IPS DF 4.7 (cell line): Measurements from ENCODE around the gene EME2.

ENCODE experiments used
- DNase-seq: peaks from one replicate; pipeline ENCODE4 v3.0.0-alpha.2; 2013; ENCODE audit warnings: low spot score; ENCODE audit errors: extremely low read depth

EME2 gene

DNA sequence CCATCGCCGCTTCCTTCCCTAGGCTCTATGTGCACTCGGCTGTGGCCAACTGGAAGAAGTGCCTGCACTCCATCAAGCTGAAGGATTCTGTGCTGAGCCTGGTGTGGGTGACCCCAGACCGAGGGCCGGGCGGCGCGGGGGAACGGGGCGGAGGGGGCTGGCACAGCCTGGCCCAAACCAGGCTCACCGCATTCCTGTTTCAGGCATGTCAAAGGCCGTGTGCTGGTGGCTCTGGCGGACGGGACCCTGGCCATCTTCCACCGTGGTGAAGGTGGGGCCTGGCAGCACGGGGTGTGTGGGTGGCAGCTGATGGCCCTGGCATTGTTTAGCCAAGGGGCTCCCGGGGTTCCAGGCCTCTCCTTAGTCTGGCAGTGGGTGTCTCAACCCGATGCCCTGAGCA, 5.9 kb upstream of the EME2 start:
- DNase-seq = no peak

DNA sequence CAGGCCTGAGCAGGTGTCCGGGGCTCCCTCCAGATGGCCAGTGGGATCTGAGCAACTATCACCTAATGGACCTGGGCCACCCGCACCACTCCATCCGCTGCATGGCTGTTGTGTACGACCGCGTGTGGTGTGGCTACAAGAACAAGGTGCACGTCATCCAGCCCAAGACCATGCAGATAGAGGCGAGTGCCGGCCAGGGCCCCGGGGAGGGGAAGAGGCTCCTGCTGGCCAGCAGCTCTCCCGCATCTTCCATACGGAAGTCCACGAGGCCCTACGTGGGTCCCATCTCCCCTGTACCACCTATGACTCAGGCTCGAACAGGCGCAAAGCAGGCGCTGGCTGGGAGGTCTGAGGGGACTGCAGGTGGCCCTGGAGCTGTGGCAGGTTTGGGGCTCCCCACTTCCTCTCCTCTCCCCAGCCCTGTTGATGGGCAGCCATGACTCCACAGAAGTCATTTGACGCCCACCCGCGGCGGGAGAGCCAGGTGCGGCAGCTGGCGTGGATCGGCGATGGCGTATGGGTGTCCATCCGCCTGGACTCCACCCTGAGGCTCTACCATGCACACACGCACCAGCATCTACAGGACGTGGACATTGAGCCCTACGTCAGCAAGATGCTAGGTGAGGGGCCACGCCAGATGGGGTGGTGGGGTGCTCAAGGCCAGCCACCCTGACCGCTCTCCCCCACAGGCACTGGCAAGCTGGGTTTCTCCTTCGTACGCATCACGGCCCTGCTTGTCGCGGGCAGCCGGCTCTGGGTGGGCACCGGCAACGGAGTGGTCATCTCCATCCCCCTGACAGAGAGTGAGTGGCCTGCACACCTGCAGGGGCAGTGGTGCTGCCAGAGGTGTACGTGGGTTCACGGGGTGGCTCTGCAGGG, 5.3 kb upstream of the EME2 start:
- DNase-seq = no peak

DNA sequence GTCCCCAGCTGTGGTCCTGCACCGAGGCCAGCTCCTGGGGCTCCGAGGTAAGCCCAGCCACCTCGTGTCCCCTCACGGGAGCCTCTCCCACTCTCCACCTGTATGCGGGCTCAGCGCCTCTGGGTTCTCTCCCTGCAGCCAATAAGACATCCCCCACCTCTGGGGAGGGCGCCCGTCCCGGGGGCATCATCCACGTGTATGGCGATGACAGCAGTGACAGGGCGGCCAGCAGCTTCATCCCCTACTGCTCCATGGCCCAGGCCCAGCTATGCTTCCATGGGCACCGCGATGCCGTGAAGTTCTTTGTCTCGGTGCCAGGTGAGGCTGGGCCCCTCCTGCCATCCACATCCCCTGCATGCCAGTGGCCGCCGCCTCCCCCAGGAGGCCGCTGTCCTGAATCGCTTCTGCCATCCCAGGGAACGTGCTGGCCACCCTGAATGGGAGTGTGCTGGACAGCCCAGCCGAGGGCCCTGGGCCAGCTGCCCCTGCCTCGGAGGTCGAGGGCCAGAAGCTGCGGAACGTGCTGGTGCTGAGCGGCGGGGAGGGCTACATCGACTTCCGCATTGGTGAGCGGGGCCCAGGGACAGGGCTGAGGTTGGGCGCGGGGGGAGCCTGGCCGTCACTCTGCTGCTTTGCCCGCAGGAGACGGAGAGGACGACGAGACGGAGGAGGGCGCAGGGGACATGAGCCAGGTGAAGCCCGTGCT, 4.4 kb upstream of the EME2 start:
- no peak for DNase-seq

DNA sequence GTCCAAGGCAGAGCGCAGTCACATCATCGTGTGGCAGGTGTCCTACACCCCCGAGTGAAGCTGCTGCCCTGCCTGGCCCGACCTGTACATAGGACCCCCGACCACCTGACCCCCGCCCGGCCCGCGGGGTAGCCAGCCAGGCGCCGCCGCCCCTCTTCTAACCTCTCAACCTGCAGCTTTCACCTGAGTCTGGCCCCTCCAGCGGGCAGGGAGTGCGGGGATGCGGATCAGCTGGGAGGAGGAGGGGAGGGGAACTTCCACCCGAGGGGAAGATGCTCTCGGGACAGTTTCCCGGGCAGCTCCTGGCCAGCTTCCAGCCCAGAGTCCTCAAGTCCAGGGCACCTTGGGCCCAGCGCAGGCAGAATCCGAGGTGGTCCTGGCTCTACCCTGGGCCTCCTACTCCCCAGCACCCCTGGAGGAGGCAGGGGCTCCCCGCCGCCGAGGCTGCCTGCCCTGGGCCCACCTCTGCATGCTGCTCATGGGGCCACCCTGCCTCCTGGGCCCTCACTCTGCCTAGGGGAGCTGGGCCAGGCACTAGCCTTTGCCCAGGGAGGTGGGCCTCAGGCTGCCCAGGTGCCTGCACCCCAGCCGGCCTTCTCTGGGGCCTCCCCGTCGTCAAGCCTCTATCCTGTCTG, 3.7 kb upstream of the EME2 start:
- DNase-seq = no peak

DNA sequence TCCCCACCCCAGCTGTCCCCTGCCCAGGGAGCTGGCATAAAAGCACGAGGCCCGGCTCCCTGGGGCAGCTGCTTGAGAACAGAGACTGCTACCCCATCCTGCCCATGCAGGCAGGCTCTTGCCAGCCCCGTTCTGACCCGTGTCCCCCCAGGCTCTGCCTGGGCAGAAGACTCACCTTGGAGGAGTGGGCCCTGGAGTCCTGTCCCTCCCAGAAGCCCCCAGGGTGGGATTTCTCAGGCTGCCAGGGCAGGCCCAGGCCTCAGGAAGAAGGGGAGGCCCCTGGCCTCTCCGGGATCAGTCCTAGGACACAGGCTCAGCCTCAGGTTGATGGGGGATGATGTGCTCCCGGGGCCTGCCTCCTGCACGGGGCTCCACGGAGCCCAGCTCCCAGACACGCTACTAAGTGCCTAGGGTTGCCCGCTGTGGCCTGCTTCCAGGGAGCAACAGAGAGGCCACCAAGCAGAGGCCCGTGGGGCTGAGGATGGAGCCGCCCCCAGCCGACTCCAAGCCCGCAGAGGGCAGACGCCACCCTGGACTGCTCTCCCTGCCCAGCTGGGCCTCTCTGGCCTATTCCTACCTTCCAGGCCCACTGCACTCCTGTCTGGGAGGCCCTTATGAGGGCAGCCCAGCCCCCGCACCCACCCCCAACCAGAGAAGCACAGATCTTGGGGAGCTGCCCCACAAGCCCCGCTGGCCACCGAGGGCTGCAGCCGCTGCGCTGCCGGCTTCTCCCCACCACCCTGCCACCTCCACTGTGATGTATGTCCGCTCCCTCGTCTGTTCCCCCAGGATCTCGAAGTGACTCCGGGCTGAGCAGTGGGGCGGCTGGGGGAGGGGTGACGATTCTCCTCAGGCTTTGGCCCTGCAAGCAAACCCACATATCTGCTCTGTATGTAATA, 3.0 kb upstream of the EME2 start:
- no peak for DNase-seq

DNA sequence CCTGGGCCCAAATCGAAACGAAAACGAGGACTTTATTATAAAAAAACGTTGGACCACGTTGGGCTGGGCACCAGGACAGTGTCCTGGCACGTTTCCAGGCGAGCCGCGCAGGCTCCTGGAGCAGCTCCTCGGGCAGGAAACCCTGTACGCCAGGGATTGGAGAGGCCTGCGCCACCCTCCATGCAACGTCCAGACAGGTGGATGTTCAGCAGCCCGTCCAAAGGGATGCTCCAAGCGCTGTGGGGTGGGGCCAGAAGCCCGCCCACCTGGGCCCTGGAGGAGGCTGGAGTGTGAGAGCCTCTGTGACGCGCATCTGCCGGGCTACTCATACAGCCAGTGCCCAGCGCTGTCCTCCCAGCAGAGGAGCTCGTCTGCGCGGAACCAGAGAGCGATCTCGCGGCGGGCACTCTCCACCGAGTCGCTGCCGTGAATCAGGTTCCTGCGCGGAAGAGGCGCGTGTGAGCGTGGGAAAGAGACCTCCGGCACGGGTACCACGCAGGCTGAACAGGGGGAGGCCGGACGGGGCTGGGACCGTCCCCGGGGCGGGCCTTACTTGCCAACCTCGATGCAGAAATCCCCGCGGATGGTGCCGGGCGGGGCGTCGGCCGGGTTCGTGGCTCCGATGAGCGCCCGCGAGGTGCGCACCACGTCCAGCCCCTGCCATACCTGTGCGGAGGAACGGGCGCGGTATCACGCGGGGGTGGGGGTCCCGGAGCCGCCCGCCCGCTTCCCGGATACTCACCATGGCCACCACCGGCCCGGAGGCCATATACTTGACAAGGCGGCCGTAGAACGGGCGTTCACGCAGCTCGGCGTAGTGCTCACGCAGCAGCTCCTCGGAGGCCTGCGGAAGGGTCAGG, 2.1 kb upstream of the EME2 start:
- no peak for DNase-seq

DNA sequence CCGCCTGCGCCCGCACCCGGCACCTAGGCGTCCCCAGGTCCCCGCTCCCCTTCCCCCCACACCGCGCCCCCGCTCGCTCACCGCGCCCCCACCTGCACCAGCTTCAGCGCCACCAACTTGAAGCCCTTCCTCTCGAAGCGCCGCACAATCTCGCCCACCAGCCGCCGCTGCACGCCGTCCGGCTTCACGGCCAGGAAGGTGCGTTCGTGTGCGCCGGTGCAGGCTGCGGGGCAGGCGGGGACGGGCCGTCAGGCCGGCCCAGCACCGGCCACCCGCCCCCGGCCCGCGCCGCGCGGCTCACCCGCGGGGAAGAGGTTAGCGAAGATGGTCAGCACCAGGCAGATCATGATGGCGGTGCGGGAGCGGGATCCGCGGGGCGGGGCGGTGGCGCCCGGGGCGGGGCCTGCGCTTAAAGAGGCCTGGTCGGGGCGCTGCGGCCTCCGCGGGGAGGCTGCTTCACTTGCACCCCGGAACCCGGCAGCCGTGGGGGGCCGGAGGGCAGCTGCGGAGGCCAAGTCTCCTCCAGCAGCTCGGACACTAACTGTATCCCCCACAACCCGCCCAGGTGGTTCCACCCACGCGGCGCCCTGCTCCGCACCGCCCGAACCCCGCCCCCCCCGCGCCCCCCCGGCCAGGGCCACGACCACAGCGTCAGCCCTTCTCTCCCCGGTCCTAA, 1.3 kb upstream of the EME2 start, which contains the start of gene NME3:
Gene NME3, minus strand, starts transcription at position 356 of the 676 bp plus-strand sequence. Its CDS starts 9 bp downstream, at position 347.
- DNase-seq = no peak

DNA sequence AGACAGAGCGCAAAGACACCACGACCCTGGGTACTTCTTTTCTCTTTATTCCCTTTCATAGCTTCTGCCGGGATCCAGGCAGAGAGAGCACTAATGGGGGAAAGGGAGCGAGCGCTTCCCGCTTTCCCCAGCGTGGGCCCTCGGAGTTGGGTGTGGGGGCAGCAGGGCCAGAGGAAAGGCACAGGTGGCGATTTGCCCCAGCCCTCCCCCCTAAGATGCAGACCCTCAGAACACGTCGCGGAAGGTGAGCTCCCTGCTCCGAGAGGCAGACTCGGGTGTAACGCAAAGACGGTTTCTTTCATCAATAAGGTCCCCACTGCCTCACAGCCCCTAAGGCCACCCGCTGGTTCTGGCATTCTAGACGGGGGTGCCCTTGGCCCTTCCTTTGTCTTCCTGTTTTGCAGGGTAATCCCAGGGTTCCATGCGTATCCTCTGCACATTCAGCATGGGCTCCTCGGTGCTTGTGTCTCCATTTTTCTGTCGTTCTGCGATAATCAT, 697 bp upstream of the EME2 start:
- DNase-seq = no peak

DNA sequence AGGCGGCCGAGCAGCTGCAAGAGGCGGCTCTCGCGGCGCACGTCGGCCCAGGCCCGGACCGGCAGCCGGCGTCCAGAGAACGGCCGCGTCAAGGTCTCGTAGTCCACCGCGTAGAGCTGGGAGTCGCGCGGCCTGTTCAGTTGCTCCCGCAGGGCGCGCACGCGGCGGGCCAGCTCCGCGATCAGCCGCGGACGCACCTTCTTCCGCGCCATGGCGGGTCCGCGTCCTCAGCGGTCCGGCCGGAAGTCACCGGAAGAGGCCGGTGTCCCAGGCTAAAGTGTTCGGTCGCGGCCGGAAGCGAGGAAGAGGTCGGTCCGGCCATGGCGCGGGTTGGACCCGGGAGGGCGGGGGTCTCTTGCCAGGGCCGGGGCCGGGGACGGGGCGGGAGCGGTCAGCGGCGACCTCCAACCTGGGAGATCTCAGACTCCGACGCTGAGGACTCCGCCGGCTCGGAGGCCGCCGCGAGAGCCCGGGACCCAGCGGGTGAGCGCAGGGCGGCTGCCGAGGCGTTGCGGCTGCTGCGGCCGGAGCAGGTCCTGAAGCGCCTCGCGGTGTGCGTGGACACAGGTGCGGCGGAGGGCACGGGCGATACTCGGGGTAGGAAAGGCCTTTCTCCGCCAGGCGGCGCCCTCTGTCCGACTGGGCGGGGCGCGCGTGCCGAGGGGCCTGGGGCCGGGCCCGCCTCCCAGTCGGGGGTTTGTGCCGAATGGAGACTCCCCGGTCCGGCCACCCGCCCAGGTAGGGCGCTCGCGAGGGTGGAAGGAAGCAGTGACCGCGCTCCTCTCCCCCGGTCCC, 495 bp downstream of the EME2 start, which contains the start of gene MRPS34:
Gene MRPS34, minus strand, starts transcription at position 227 of the 795 bp plus-strand sequence. Its CDS starts 15 bp downstream, at position 212.
- DNase-seq = no peak

DNA sequence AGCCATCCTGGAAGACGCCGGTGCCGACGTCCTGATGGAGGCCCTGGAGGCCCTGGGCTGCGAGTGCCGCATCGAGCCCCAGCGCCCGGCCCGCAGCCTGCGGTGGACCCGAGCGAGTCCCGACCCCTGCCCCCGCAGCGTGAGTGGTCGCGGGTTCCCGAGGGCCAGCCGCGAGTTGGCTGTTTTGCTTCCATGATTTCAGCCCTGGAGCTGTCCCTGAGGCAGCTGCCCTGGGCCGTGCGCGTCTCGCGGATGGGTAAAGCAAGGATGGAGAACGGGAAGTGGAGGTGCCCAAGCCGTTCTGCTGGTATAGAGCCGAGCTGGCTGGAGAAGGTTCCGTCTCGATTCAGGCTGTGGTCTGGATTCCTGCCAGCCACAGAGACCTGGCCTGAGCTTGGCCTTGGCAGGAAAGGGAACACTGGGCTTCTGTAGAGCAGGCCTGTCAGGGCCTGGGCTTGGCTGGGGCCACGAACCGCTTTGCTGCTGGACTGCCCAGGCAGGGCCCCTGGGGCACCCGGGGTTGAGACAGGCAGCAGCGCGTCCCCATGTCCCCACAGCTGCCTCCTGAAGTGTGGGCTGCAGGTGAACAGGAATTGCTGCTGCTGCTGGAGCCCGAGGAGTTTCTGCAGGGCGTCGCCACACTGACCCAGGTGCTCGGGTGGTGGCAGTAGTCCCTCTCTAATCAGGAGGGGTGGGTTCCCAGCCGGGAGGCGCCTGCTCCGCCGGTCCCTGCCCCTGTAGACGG, 1.3 kb downstream of the EME2 start:
- DNase-seq = no peak

DNA sequence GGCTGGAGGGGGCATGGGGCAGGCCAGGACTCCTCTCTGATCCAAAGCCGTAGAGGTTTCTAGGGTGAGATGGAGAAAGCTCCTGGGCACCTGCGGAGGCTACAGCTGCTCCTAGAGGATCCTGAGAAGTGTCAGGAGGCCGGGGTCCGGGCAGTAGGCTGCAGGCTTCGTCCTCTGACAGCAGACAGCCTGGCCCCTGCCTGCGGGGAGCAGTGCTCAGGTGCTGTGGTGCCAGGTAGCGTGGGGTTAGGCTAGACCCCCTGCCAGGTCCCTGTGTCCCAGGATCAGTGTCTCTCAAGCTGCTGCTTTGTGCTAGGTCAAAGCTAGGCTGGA, 1.8 kb downstream of the EME2 start:
- no peak for DNase-seq

DNA sequence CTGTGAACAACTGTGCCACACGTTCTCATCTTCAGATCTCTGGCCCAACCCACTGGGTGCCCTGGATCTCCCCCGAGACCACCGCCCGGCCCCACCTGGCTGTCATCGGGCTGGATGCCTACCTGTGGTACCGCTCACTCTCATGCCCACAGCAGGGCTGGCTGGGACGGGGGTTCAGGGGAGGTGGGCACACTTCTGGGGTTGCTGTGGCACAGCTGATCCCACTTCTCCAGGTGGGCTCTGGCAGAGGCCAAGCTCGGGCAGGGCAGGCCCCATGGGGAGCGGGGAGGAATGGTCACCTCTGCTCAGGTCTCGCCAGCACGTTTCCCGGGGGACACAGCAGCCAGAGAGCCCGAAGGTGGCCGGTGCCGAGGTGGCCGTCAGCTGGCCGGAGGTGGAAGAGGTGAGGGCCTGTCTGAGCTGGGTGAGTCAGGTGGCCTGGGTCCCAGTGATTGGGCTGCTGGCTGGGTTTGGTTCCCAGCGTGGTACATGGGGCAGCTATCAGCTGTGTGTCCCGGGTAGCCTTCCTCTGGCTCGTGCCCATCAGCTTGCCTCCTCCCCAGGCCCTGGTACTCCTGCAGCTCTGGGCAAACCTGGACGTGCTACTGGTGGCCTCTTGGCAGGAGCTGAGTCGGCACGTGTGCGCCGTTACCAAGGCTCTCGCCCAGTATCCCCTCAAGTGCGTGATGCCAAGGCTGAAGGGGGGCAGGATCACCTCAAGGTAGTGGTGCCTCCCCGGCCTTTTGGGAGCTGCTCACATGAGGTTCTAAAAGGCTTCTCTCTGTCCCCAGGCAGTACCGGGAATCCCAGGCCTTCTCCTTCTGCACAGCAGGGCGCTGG, 2.6 kb downstream of the EME2 start:
- no peak for DNase-seq

DNA sequence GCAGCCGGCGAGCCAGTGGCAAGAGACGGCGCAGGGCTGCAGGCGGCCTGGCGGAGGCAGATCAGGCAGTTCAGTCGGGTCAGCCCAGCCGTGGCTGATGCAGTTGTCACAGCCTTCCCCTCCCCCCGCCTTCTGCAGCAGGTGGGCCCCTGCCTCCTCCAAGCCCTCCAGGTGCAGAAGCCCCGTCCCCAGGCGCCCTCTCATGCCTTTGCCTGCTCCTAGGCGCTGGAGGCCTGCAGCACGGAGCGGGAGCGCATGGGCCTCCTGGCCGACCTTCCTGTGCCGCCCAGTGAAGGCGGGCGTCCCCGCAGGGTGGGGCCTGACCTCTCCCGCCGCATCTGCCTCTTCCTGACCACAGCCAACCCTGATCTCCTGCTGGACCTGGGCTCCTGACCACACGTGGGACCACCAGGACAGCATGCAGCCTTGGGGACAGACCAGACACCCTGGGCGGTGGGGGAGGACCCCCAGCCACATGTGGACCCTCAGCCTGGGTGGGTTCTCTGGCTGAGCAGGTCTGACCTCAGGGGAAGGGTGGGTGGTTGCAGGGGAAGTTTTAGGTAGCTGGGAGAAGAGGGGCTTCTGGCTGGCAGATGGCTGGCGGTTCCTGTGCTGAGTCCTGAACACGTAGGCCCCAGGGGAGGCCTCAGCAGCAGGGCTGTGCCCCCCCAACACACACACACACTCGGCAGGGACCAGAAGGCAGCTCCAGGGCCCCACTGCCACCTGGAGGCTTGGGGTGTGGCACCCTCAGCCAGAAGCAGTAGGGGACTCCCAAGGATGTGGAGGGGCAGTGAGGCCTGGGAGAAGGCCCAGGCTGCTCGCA, 3.4 kb downstream of the EME2 start:
- no peak for DNase-seq

DNA sequence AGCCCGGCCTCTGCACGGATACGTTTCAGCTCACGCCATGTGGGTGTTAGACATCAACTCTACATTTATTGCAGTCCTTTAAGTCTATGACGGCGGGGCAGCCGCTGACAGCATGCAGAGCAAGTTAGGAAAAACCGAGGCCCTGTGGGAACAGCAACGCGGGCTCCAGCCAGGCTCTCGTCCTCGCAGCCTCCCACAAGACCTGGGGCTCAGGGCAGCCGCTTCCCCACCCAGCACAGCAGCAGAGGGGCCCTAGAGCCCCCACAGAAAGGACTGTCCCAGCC, 4.0 kb downstream of the EME2 start:
- no peak for DNase-seq

DNA sequence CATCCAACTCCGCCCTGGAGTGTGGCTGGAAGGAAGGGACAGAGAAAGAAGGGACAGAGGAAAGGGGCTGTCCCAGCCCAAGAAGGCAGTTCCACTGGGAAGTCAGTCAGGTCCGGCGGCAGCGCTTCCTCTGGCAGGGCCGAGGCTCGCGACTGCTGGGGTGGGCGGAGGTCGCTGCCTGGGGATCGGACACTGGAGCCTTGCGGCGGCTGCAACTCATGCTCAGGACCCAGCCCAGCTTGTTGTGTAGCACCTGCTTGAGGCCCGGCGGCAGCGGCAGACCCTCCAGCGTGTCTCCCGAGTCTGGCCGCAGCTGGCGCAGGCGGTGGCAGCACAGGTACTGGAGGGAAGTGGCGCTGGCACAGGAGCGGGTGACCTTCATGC, 4.4 kb downstream of the EME2 start:
- DNase-seq = no peak

DNA sequence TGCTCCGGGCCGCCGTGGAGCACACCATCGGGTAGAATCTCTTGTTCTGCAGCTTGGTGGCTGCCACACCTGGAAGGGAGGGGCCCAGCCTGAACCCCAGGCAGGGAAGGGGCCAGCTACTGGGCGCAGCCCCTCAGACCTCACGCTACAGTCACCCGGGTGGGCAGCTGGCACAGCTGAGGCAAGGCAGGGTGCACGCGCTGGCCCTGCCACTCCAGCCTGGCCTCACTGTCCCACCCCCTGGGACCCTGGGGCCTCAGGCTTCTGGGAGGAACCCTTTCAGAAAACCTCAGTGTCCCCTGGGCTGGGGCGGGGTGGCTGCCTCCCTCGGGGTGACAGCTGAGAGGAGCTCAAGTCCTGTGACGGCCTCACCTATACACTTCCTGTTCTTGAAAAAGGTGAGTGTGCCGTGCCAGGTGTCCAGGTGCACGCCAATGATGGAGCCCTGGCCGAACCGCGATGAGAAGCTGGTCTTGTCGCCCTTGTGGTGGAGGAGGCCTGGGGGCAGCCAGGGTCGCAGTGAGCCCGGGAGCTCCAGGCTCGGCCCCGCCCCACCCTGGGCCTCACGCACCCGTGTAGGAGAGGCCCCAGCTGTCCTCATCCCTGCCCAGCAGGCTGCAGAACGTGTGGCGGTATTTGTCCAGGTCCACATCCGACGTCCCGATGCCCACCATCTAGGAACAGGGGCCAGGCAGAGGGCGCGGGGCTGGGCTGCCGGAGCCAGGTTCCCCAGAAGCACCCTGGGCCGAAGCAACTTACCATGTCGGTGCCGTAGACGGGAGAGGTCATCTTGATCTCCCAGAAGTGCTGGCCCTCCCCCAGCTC, 5.0 kb downstream of the EME2 start:
- DNase-seq = no peak
